Karpas-422 (cell line): ENCODE results near the gene LRRC27. TPM values are rescaled to one million over a fixed set of nuclear protein-coding genes. Genes with fewer than 3 reads are reported as not detected.
"Not testable (repeated sequence)": the region's sequence is repeated elsewhere in the genome, so short reads cannot be mapped to it uniquely, and the experiment has no call there.

Source experiments
- DNase-seq: peaks from one replicate; pipeline ENCODE4 v3.0.0-alpha.2; 2015
- H2AFZ ChIP-seq: fragments of 200-600 bp; sonication (generic); 2 replicates; pipeline ENCODE4 v1.6.1; 2014; ENCODE audit warnings: antibody characterized with exemption, low read length, mixed read lengths
- H3K27ac ChIP-seq: fragments of 200-600 bp; sonication (generic); 2 replicates; pipeline ENCODE4 v1.5.1; 2014; ENCODE audit warnings: mild to moderate bottlenecking, low read length, moderate library complexity
- H3K27me3 ChIP-seq: fragments of 200-600 bp; sonication (generic); 2 replicates; pipeline ENCODE4 v1.6.1; 2014; ENCODE audit warnings: low read length, mixed read lengths
- H3K36me3 ChIP-seq: fragments of 200-600 bp; sonication (generic); 2 replicates; pipeline ENCODE4 v1.6.1; 2014; ENCODE audit warnings: low read length, mixed read lengths; ENCODE audit not compliant: insufficient read depth
- H3K4me1 ChIP-seq: fragments of 200-600 bp; sonication (generic); 2 replicates; pipeline ENCODE4 v1.6.1; 2014; ENCODE audit warnings: mild to moderate bottlenecking, low read length, mixed read lengths
- H3K4me2 ChIP-seq: fragments of 200-600 bp; sonication (generic); 2 replicates; pipeline ENCODE4 v1.6.1; 2014; ENCODE audit warnings: low read length, low read depth, mild to moderate bottlenecking; ENCODE audit not compliant: poor library complexity, severe bottlenecking
- H3K4me3 ChIP-seq: fragments of 200-600 bp; sonication (generic); 2 replicates; pipeline ENCODE4 v1.5.1; 2014; ENCODE audit warnings: mild to moderate bottlenecking, antibody characterized with exemption, low read length, mixed read lengths
- H3K79me2 ChIP-seq: fragments of 200-600 bp; sonication (generic); 2 replicates; pipeline ENCODE4 v1.6.1; 2014; ENCODE audit warnings: mild to moderate bottlenecking, low read length, mixed read lengths
- H3K9ac ChIP-seq: fragments of 200-600 bp; sonication (generic); 2 replicates; pipeline ENCODE4 v1.6.0; 2014; ENCODE audit warnings: low read length
- H3K9me2 ChIP-seq: fragments of 200-600 bp; sonication (generic), shearing (Covaris generic); replicated peaks from 2 replicates; pipeline ENCODE4 v1.6.0; 2014; ENCODE audit warnings: mild to moderate bottlenecking, low read length, moderate library complexity; ENCODE audit not compliant: insufficient read depth
- H3K9me3 ChIP-seq: fragments of 300-700, 200-600 bp; sonication (generic); 2 replicates; pipeline ENCODE4 v1.6.1; 2014; ENCODE audit warnings: low read length, mixed read lengths
- H4K20me1 ChIP-seq: fragments of 200-600 bp; sonication (generic); 2 replicates; pipeline ENCODE4 v1.6.1; 2014; ENCODE audit warnings: mild to moderate bottlenecking, antibody characterized with exemption, low read length, low read depth; ENCODE audit not compliant: insufficient read depth
- total RNA-seq: library from RNA; depleted of rRNA; stranded (reverse); fragments of >200 nt; shearing (Covaris generic); gene quantifications from 2 replicates; pipeline ENCODE4 v1.2.3, GENCODE V29; 2014; ENCODE audit warnings: low replicate concordance

LRRC27 gene
- total RNA-seq, 1 experiment from 2014 or later, result 2.2 TPM

DNA sequence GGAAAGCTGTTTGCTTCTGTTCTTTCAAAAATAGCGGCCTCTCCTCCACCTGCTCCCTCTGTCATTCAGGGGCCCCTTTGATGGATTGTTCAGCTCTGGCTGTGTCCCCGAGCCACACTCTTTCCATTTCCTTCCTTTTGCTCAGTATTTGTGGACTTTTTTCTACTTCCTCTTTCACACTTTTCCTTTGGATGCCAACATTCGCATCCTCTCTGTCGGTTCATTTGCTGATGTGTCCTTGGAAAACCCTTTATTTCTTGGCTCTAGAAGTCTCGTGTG lies 53.3 kb downstream of the LRRC27 start:
- Histone ChIP-seq H3K4me2 (no peak overlapping the region), H3K9me3 (no peaks in the 10 kb centered on the region), H3K4me3 (no peak overlapping the region), H3K4me1 (peaks cover 6% of the 10 kb centered on the region), H3K9me2 (no peaks in the 10 kb centered on the region), H3K9ac (no peak overlapping the region), H3K27me3 (no peaks in the 10 kb centered on the region), H3K27ac (no peak overlapping the region), H2AFZ (no peak overlapping the region), H3K79me2 (no peaks in the 10 kb centered on the region), H4K20me1 (no peaks in the 10 kb centered on the region), H3K36me3 (no peaks in the 10 kb centered on the region)
- DNase-seq, result no peak

GRCh38 chr10:132385721-132386418 lies 53.9 kb downstream of the LRRC27 start:
- H3K9me3 ChIP-seq, result no peaks in the 10 kb centered on the region
- no peaks in the 10 kb centered on the region for H4K20me1 ChIP-seq
- no peak overlapping the region for H3K27ac ChIP-seq
- H2AFZ ChIP-seq, result no peak overlapping the region
- no peak for DNase-seq
- no peak overlapping the region for H3K9ac ChIP-seq
- H3K4me2 ChIP-seq, result no peak overlapping the region
- H3K27me3 ChIP-seq, result no peaks in the 10 kb centered on the region
- H3K36me3 ChIP-seq, result no peaks in the 10 kb centered on the region
- H3K9me2 ChIP-seq, result no peaks in the 10 kb centered on the region
- peaks cover 6% of the 10 kb centered on the region for H3K4me1 ChIP-seq
- H3K79me2 ChIP-seq, result no peaks in the 10 kb centered on the region
- H3K4me3 ChIP-seq, result no peak overlapping the region

DNA sequence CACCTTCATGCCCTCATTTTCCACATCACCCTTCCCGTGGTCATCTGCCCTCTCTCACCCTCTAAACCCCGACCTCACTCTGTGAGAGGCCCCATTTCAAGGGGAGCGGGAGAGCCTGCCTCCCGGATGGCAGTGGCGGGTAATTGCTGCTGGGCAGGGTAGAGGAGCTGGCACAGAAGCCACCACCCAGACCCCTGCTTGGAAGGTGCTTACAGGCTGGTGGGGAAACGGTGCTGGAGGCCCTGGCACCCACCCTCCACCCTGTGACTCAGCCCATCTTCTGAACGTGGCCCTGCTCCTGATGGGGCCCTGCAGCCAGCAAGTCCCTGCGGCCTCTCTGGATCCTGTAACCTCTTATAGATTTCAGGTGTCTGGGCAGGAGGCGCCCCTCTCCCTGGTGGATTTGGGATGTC lies 54.4 kb downstream of the LRRC27 start:
- DNase-seq, result no peak
- Histone ChIP-seq H3K27me3 (no peaks in the 10 kb centered on the region), H3K9ac (no peak overlapping the region)

DNA sequence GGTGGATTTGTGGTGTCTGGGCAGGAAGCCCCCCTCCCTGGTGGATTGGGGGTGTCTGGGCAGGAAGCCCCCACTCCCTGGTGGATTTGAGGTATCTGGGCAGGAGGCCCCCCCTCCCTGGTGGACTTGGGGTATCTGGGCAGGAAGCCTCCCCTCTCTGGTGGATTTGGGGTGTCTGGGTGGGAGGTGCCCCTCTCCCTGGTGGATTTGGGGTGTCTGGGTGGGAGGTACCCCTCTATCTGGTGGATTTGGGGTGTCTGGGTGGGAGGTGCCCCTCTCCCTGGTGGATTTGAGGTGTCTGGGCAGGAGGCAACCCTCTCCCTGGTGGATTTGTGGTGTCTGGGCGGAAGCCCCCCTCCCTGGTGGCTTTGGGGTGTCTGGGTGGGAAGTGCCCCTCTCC lies 54.9 kb downstream of the LRRC27 start:
- H3K27ac ChIP-seq, H3K9me2 ChIP-seq, H2AFZ ChIP-seq, H3K27me3 ChIP-seq, H4K20me1 ChIP-seq, H3K79me2 ChIP-seq, H3K4me1 ChIP-seq, H3K36me3 ChIP-seq, H3K9ac ChIP-seq, H3K4me3 ChIP-seq, DNase-seq, H3K9me3 ChIP-seq, H3K4me2 ChIP-seq: not testable (repeated sequence)

More for the DNA sequence above, 54.4 kb downstream of the LRRC27 start:
- Histone ChIP-seq H2AFZ (no peak overlapping the region), H3K9me3 (no peaks in the 10 kb centered on the region), H3K9me2 (no peaks in the 10 kb centered on the region), H3K4me1 (peaks cover 6% of the 10 kb centered on the region), H3K36me3 (no peaks in the 10 kb centered on the region), H3K4me3 (no peak overlapping the region), H3K4me2 (no peak overlapping the region), H3K79me2 (no peaks in the 10 kb centered on the region), H4K20me1 (no peaks in the 10 kb centered on the region), H3K27ac (no peak overlapping the region)

DNA sequence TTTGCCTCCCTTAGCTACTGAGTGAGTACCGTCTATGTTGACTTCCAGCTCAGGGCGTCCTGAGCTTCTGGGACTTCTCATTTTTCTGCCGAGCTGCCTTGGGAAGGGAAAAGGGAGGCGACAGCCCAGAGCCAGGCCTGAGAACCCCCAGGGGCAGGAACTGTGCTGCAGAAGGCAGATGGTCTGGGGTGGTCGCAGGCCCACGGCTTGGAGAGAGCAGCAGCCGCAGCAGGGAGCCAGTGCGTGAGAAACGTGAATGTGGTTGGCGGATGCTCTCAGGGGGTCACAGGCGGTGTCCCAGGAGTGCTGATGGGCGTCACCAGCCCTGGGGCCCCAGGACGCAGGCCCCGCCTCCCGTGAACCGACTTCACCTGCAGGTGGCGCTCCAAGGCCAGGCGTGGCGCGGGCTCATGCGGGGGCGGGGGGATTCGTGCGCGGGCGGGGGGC lies 55.8 kb downstream of the LRRC27 start:
- Histone ChIP-seq H2AFZ (no peak overlapping the region), H3K27me3 (no peaks in the 10 kb centered on the region), H3K36me3 (no peaks in the 10 kb centered on the region), H3K27ac (no peak overlapping the region), H3K79me2 (no peaks in the 10 kb centered on the region), H4K20me1 (no peaks in the 10 kb centered on the region), H3K9me3 (no peaks in the 10 kb centered on the region), H3K4me1 (peaks cover 6% of the 10 kb centered on the region), H3K9ac (peak overlapping the region; percentile 67), H3K4me2 (peak overlapping the region; percentile 67), H3K4me3 (peak overlapping the region; percentile 61; the same call in 1 of the 2 replicates), H3K9me2 (no peaks in the 10 kb centered on the region)
- DNase-seq, result peak; percentile 90

DNA sequence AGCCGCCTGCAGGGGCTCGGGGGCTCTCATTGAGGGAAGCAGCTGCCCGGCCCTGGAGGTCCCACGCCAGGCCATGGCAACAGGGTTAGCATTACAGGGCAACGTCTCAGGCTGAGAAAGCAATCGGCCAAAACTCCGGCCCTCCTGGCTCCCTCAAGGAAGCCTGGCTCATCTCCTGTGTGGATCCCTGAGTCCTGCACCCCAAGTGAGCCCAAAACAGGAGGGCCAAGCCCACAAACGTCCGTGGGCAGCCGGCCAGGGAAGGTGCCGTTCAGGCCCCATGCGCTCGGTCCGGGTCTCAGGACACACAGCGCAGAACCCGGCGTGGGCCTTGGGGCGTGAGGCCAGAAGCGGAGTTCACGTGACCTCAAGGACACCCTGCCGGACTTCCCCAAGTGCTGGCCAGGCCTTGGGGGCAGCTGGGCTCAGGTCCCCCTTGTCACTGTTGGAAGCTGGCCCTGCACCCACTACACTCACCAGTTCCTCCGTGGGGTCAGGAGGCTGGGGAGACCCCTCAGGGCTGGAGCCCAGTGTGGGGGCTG lies 57.0 kb downstream of the LRRC27 start:
- H3K4me2 ChIP-seq, result no peak overlapping the region
- H3K79me2 ChIP-seq, result no peaks in the 10 kb centered on the region
- no peaks in the 10 kb centered on the region for H3K27me3 ChIP-seq
- no peaks in the 10 kb centered on the region for H3K9me3 ChIP-seq
- H3K9ac ChIP-seq, result no peak overlapping the region
- no peaks in the 10 kb centered on the region for H3K9me2 ChIP-seq
- H4K20me1 ChIP-seq, result no peaks in the 10 kb centered on the region
- H3K36me3 ChIP-seq, result no peaks in the 10 kb centered on the region
- H3K4me1 ChIP-seq, result peaks cover 6% of the 10 kb centered on the region
- no peak for DNase-seq
- no peak overlapping the region for H2AFZ ChIP-seq
- H3K4me3 ChIP-seq, result no peak overlapping the region
- no peak overlapping the region for H3K27ac ChIP-seq

GRCh38 chr10:132389433-132390169 lies 57.6 kb downstream of the LRRC27 start:
- no peaks in the 10 kb centered on the region for H3K79me2 ChIP-seq
- DNase-seq, result no peak
- no peaks in the 10 kb centered on the region for H3K27me3 ChIP-seq
- no peak overlapping the region for H3K4me2 ChIP-seq
- H3K4me1 ChIP-seq, result peaks cover 6% of the 10 kb centered on the region
- no peak overlapping the region for H3K9ac ChIP-seq
- no peak overlapping the region for H2AFZ ChIP-seq
- no peak overlapping the region for H3K4me3 ChIP-seq
- H3K27ac ChIP-seq, result no peak overlapping the region
- no peaks in the 10 kb centered on the region for H4K20me1 ChIP-seq
- H3K9me2 ChIP-seq, result no peaks in the 10 kb centered on the region
- no peaks in the 10 kb centered on the region for H3K36me3 ChIP-seq
- H3K9me3 ChIP-seq, result no peaks in the 10 kb centered on the region

GRCh38 chr10:132390170-132390920 lies 58.4 kb downstream of the LRRC27 start:
- Histone ChIP-seq H3K27me3 (no peaks in the 10 kb centered on the region), H3K79me2 (no peaks in the 10 kb centered on the region), H3K9me3 (no peaks in the 10 kb centered on the region), H3K9ac (no peak overlapping the region), H3K36me3 (no peaks in the 10 kb centered on the region), H3K4me3 (no peak overlapping the region), H2AFZ (no peak overlapping the region), H3K4me2 (no peak overlapping the region), H3K9me2 (no peaks in the 10 kb centered on the region), H3K4me1 (peaks cover 6% of the 10 kb centered on the region), H3K27ac (no peak overlapping the region), H4K20me1 (no peaks in the 10 kb centered on the region)
- no peak for DNase-seq
